Measurements from ENCODE around the gene GNAS.

DNA sequence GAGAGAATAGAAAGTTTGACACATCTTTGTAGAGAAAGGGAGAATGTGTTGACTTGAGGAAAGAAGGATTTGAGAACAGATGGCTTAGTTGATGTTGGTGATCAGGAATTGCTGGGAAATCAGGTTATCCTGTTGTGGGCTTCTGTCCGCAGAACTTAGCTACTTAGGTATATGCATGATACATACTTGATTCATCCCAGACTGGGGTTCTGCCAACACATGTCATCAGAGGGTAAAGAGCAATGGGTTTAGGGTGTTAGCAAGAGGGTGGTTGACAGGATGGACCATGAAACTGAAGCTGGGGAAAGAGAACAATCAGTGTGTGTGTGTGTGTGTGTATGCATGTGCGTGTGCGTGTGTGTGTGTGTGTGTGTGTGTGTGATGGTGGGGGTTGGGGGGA lies 78.0 kb downstream of the GNAS start:
- TF ChIP-seq POLR2A (IDR thresholded peaks at IDR 0.05; ENCODE audit: low read length), result no peak
- no peak for TF ChIP-seq GATA1 (IDR thresholded peaks at IDR 0.05; ENCODE audit: low read depth, low read length)
